GM13977 (cell line): ENCODE measurements around the gene GLUD2.

Source experiments
- DNase-seq: peaks from one replicate; pipeline ENCODE4 v3.0.0; 2012; ENCODE audit warnings: low spot score
- CTCF ChIP-seq: IDR thresholded peaks from 2 replicates; pipeline ENCODE4 v1.5.1; 2012; ENCODE audit warnings: mild to moderate bottlenecking, control low read depth; ENCODE audit not compliant: insufficient read depth; ENCODE audit errors: extremely low read depth, missing control alignments
- in situ Hi-C: fragments of 300-500 bp; cut with MboI; formaldehyde crosslinking; loops from one replicate; pipeline ENCODE4 v1.12.0; 2022; ENCODE audit warnings: low sequenced_read_pairs, low pct_unique_long_range_greater_than_20kb, mixed read lengths, inconsistent platforms; ENCODE audit not compliant: unreplicated experiment

The GLUD2 gene

GRCh38 chrX:121011254-121011653, 36.2 kb upstream of the GLUD2 start:
- no peak for DNase-seq
- TF ChIP-seq CTCF = no peak
- in situ Hi-C loops = no loop called here

GRCh38 chrX:121013897-121014455, 33.4 kb upstream of the GLUD2 start:
- no peak for TF ChIP-seq CTCF
- no peak for DNase-seq
- in situ Hi-C loops = no loop called here

GRCh38 chrX:121014826-121015225, 32.6 kb upstream of the GLUD2 start:
- no peak for TF ChIP-seq CTCF

DNA sequence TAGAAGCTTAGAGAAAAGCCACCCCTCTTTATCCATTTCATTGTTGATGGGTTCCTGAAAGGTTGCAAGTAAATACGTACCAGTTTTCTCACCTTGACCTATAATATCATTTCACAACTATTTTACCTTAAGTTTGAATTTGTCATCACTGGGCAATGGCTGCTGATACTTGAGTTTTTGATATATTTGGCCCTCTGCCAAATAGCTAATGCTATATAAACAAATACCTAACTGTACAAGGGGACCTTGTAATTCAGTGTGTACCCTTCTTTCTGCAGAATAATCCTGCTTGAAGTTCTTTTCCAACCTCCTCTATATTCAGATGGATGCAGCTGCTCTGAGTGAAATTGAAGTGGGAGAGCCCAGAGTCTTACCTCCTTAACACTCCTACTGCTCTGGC, 19.0 kb upstream of the GLUD2 start:
- no peak for TF ChIP-seq CTCF
- in situ Hi-C loops = no loop called here
- DNase-seq = no peak

More at GRCh38 chrX:121014826-121015225, 32.6 kb upstream of the GLUD2 start:
- DNase-seq = no peak
- in situ Hi-C loops = no loop called here

DNA sequence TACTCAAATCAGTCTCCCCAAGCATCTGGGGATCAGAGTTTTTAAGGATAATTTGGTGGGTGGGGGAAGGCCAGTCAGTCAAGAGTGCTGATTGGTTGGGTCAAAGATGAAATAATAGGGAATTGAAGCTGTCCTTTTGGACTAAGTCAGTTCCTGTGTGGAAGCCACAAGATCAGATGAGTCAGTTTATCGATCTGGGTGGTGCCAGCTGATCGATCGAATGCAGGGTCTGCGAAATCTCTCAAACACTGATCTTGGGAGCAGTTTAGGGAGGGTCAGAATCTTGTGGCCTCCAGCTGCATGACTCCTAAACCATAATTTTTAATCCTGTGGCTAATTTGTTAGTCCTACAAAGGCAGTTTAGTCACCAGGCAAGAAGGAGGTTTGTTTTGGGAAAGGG, 17.3 kb upstream of the GLUD2 start:
- no peak for TF ChIP-seq CTCF
- in situ Hi-C loops = no loop called here
- no peak for DNase-seq

DNA sequence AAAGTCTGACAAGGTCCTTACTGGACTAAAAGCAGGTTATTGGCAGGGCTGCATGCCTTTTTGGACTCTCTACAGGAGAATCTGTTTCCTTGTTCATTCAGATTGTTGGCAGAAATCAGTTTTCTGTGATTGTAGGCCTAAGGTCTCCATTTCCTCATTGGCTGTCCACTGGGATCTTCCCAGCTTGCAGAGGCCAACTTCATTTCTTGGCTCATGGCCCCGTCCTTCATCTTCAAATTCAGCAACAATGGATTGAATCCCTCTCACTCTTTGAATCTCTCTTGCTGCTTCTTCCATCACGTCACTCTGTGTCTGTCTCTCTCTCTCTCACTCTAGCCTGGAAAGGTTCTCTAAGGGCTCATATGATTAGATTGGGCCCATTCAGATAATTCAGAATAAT, 14.9 kb upstream of the GLUD2 start:
- in situ Hi-C loops = no loop called here
- no peak for TF ChIP-seq CTCF
- DNase-seq = no peak

- TF ChIP-seq CTCF = no peak
- no peak for DNase-seq
- in situ Hi-C loops = no loop called here
Measured at GRCh38 chrX:121036137-121036536, 11.3 kb upstream of the GLUD2 start.
